Endothelial cell of umbilical vein (primary cell): ENCODE results near the gene ASB2. TPM values are rescaled to one million over a fixed set of nuclear protein-coding genes. Genes with fewer than 3 reads are reported as not detected.

Source experiments
- BruUV-seq: library from RNA; stranded (reverse); fragments of 400-500 nt; replicated peaks from 2 replicates; lab custom pipeline; 2021; lab: Mats Ljungman, UMichigan
- CTCF ChIA-PET: fragments of 300-600, 350-600 bp; sonication (Branson Sonifier 250); formaldehyde crosslinking; loops from one replicate; lab custom pipeline; 2021; ENCODE audit warnings: antibody characterized with exemption, inconsistent platforms; lab: Charles Lee
- POLR2A ChIA-PET: fragments of 300-600, 350-600 bp; sonication (Branson Sonifier 250); formaldehyde crosslinking; loops from one replicate; lab custom pipeline; 2021; ENCODE audit warnings: antibody characterized with exemption, inconsistent platforms; lab: Charles Lee
- DNase-seq: peaks from one replicate; pipeline ENCODE4 v3.0.0-alpha.2; 2011; ENCODE audit warnings: low read depth, low spot score
- FAIRE-seq: peaks from 2 replicates; lab custom pipeline; 2011; peaks lifted over from hg19 to GRCh38; lab: Jason Lieb, UNC
- H2AFZ ChIP-seq: 2 replicates; pipeline ENCODE4 v1.6.0; 2012; ENCODE audit warnings: low read depth, low read length, control low read depth, inconsistent platforms
- H3K27ac ChIP-seq: 2 replicates; pipeline ENCODE4 v1.5.1; 2011; ENCODE audit warnings: low read depth, mild to moderate bottlenecking, control low read depth, low read length, moderate library complexity; ENCODE audit not compliant: insufficient read depth
- H3K27me3 ChIP-seq, 2 experiments: 2 replicates each; pipeline versions ENCODE4 v1.6.0 to v1.6.1; 2011; ENCODE audit warnings: low read length in 2 of 2, mixed read lengths in 1 of 2; ENCODE audit not compliant: control insufficient read depth in 2 of 2, insufficient read depth in 2 of 2
- H3K36me3 ChIP-seq, 2 experiments: 2 replicates in 1 of 2; 3 replicates in 1 of 2; pipeline ENCODE4 v1.5.1; 2011; ENCODE audit warnings: low read length in 2 of 2, mild to moderate bottlenecking in 1 of 2, moderate library complexity in 1 of 2; ENCODE audit not compliant: control insufficient read depth in 2 of 2, insufficient read depth in 2 of 2; ENCODE audit errors: extremely low read depth in 1 of 2
- H3K4me1 ChIP-seq: 3 replicates; pipeline ENCODE4 v1.5.1; 2011; ENCODE audit warnings: mild to moderate bottlenecking, low read length; ENCODE audit not compliant: control insufficient read depth, insufficient read depth; ENCODE audit errors: extremely low read depth
- H3K4me2 ChIP-seq: 2 replicates; pipeline ENCODE4 v1.6.1; 2011; ENCODE audit warnings: low read length, control low read depth, mixed read lengths; ENCODE audit not compliant: insufficient read depth
- H3K4me3 ChIP-seq, 3 experiments: fragments of 200-600 bp in 1 of 3; sonication (generic), shearing (Covaris generic) in 1 of 3; replicated peaks in 1 of 3; 2 replicates each; pipeline ENCODE4 v1.5.1; 2011 to 2016; ENCODE audit warnings: control low read depth in 3 of 3, low read length in 3 of 3, mild to moderate bottlenecking in 2 of 3, inconsistent platforms in 1 of 3, low read depth in 1 of 3, moderate library complexity in 1 of 3; ENCODE audit not compliant: insufficient read depth in 1 of 3
- H3K79me2 ChIP-seq: 2 replicates; pipeline ENCODE4 v1.6.0; 2012; ENCODE audit warnings: low read length, inconsistent platforms; ENCODE audit not compliant: control insufficient read depth, insufficient read depth
- H3K9ac ChIP-seq: replicated peaks from 2 replicates; pipeline ENCODE3; 2011; ENCODE audit warnings: low read length, control low read depth; ENCODE audit not compliant: insufficient read depth; ENCODE audit errors: extremely low read depth
- H3K9me1 ChIP-seq: replicated peaks from 3 replicates; pipeline ENCODE4 v1.6.0; 2011; ENCODE audit warnings: mild to moderate bottlenecking, low read length; ENCODE audit not compliant: control insufficient read depth, insufficient read depth; ENCODE audit errors: extremely low read depth
- H3K9me3 ChIP-seq: replicated peaks from 2 replicates; pipeline ENCODE4 v1.5.1; 2012; ENCODE audit warnings: low read length, inconsistent platforms; ENCODE audit not compliant: control insufficient read depth, insufficient read depth
- H4K20me1 ChIP-seq: replicated peaks from 2 replicates; pipeline ENCODE3; 2011; ENCODE audit warnings: mild to moderate bottlenecking, low read length; ENCODE audit not compliant: control insufficient read depth, insufficient read depth; ENCODE audit errors: extremely low read depth
- CTCF ChIP-seq, 2 donors: IDR thresholded peaks; 1 replicate in 1 of 2; 2 replicates in 1 of 2; pipeline ENCODE4 v1.5.1; 2011; ENCODE audit warnings: low read length in 2 of 2, mild to moderate bottlenecking in 2 of 2, moderate library complexity in 2 of 2, control low read depth in 1 of 2, inconsistent platforms in 1 of 2, low read depth in 1 of 2; ENCODE audit not compliant: insufficient read depth in 1 of 2; ENCODE audit errors: extremely low read depth in 1 of 2
- EZH2 ChIP-seq: IDR thresholded peaks from 2 replicates; pipeline ENCODE4 v1.6.1; 2012; ENCODE audit warnings: borderline replicate concordance, low read depth, mild to moderate bottlenecking, moderate library complexity, low read length, inconsistent platforms; ENCODE audit not compliant: severe bottlenecking
- FOS ChIP-seq: IDR thresholded peaks from 2 replicates; pipeline ENCODE4 v1.6.1; 2011; ENCODE audit warnings: mild to moderate bottlenecking, low read length, moderate library complexity, borderline replicate concordance; ENCODE audit not compliant: insufficient read depth
- GATA2 ChIP-seq: IDR thresholded peaks from 2 replicates; pipeline ENCODE4 v1.7.0; 2011; ENCODE audit warnings: low read depth, mild to moderate bottlenecking, moderate library complexity, mixed read lengths, low read length; ENCODE audit not compliant: insufficient read length, insufficient read depth
- JUN ChIP-seq: IDR thresholded peaks from 2 replicates; pipeline ENCODE4 v1.6.1; 2011; ENCODE audit warnings: borderline replicate concordance, low read depth; ENCODE audit not compliant: insufficient read length, insufficient read depth
- MAX ChIP-seq: IDR thresholded peaks from 2 replicates; pipeline ENCODE4 v1.6.1; 2011; ENCODE audit not compliant: insufficient read depth, insufficient read length
- MYC ChIP-seq: IDR thresholded peaks from one replicate; pipeline ENCODE4 v1.6.1; 2011; ENCODE audit warnings: mild to moderate bottlenecking, low read depth, low read length
- POLR2A ChIP-seq: IDR thresholded peaks from 2 replicates; pipeline ENCODE4 v1.6.1; 2012; ENCODE audit warnings: low read depth, mild to moderate bottlenecking, control low read depth, low read length
- POLR2AphosphoS5 ChIP-seq: IDR thresholded peaks from 2 replicates; pipeline ENCODE4 v1.6.1; 2012; ENCODE audit warnings: low read depth, mild to moderate bottlenecking, control low read depth, low read length, moderate library complexity; ENCODE audit not compliant: insufficient read depth
- dilution Hi-C: fragments of 300-500 bp; cut with MboI; formaldehyde crosslinking; loops from one replicate; pipeline ENCODE4 v1.15.0; 2019; ENCODE audit warnings: low sequenced_read_pairs; ENCODE audit not compliant: extremely low pct_ligation_motif_present
- intact Hi-C: fragments of 100-400 bp; cut with micrococcal nuclease; formaldehyde crosslinking; loops from one replicate; pipeline ENCODE4 v1.10.0; 2022
- polyA plus RNA-seq, 4 experiments: library from polyadenylated mRNA; depleted of rRNA in 3 of 4; stranded (reverse) in 3 of 4; unstranded in 1 of 4; fragments of >200 nt; gene quantifications; 2 replicates each; pipeline versions ENCODE4 v1.2.1 to v1.2.3, GENCODE V29; 2011 to 2012; ENCODE audit warnings: missing spikeins in 1 of 4
- total RNA-seq: library from RNA; stranded (reverse); gene quantifications from 2 replicates; pipeline ENCODE4 v1.2.3, GENCODE V29; 2021

ASB2 gene
- total and polyA plus RNA-seq, 2 donors (not counting 3 experiments of a cell fraction or from before 2014, with no cell fraction given) = not detected

DNA sequence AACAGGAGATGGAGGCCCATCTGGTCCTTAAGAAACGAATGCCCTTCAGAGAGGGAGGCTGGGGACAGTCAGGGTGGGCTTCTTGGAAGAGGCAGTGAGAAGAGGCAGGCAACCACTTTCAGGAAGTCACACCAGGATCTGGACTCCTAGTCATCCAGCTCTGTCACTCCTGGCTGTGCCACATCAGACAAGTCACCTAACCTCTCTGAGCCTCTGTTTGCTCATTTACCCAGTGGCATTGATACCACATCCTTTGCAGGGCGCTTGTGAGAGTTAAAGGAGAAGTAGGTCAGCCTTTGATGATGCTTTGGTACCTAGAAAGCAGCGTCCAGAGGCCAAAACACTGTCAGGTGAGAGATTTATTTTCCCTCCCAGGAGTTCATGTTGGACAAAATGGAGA lies 31.9 kb upstream of the ASB2 start:
- intact Hi-C loops (loop anchor here (10.0 kb wide), 1 partner anchor 353 kb away; no protein-coding TSS in a partner anchor), dilution Hi-C loops (no loop called here)
- Histone ChIP-seq H3K9me1 (no peaks in the 10 kb centered on the region), H3K4me1 (no peaks in the 10 kb centered on the region), H4K20me1 (no peaks in the 10 kb centered on the region), H2AFZ (no peak overlapping the region), H3K36me3 (no peaks in the 10 kb centered on the region), H3K4me2 (no peak overlapping the region), H3K9ac (no peak overlapping the region), H3K79me2 (no peaks in the 10 kb centered on the region), H3K27me3 (no peaks in the 10 kb centered on the region), H3K9me3 (no peaks in the 10 kb centered on the region), H3K27ac (no peak overlapping the region), H3K4me3 (no peak overlapping the region)
- no peak for DNase-seq
- ChIA-PET POLR2A (no interaction called here), CTCF (interaction anchor here (1.3 kb wide), 1 partner anchor 69 kb away, joined by 3 read pairs; no protein-coding TSS in a partner anchor)
- no TSS peak for BruUV-seq
- no peak for FAIRE-seq
- no peak for TF ChIP-seq POLR2A
- TF ChIP-seq MYC = no peak
- TF ChIP-seq CTCF (IDR thresholded peaks at IDR 0.05; ENCODE audit: extremely low read depth in 1 of 2, insufficient read depth in 1 of 2, low read depth in 1 of 2, low read length in 2 of 2) = no peak
- no peak for TF ChIP-seq FOS
- TF ChIP-seq MAX = no peak
- TF ChIP-seq GATA2 = no peak
- TF ChIP-seq POLR2AphosphoS5 = no peak
- no peak for TF ChIP-seq EZH2
- TF ChIP-seq JUN = no peak
